IPS-18c (cell line): ENCODE measurements around the gene OR10A4.
"Not testable (repeated sequence)": the region's sequence is repeated elsewhere in the genome, so short reads cannot be mapped to it uniquely, and the experiment has no call there.

Experiments
- H3K4me3 ChIP-seq: 2 replicates; pipeline ENCODE4 v1.7.0; 2013; ENCODE audit warnings: low read depth, mild to moderate bottlenecking, low read length, moderate library complexity; ENCODE audit not compliant: insufficient read depth
- H3K9me3 ChIP-seq: one replicate; pipeline ENCODE4 v1.6.1; 2013; ENCODE audit warnings: mild to moderate bottlenecking, low read length, moderate library complexity; ENCODE audit not compliant: control insufficient read depth, insufficient read depth

OR10A4 gene

GRCh38 chr11:6876325-6876724, at the start of gene OR10A4:
Gene OR10A4 (plus strand): TSS chr11:6876625. CDS start chr11:6876648, 23 bp downstream.
- Histone ChIP-seq H3K4me3 (no peak within 1 kb of the TSS), H3K9me3 (no peaks in the 10 kb centered on the region)

GRCh38 chr11:6828103-6828502, 48.3 kb upstream of the OR10A4 start:
- no peaks in the 10 kb centered on the region for H3K9me3 ChIP-seq

GRCh38 chr11:6833356-6833755, 43.1 kb upstream of the OR10A4 start:
- Histone ChIP-seq H3K9me3 (no peaks in the 10 kb centered on the region), H3K4me3 (no peak overlapping the region)

More at GRCh38 chr11:6828103-6828502, 48.3 kb upstream of the OR10A4 start:
- no peak overlapping the region for H3K4me3 ChIP-seq

GRCh38 chr11:6834021-6834420, 42.4 kb upstream of the OR10A4 start:
- Histone ChIP-seq H3K9me3 (no peaks in the 10 kb centered on the region), H3K4me3 (no peak overlapping the region)

GRCh38 chr11:6841694-6842093, 34.7 kb upstream of the OR10A4 start:
- H3K9me3 ChIP-seq = no peaks in the 10 kb centered on the region
- H3K4me3 ChIP-seq = no peak overlapping the region

GRCh38 chr11:6843670-6844069, 32.8 kb upstream of the OR10A4 start:
- H3K9me3 ChIP-seq = no peaks in the 10 kb centered on the region
- H3K4me3 ChIP-seq = no peak overlapping the region

GRCh38 chr11:6844356-6844755, 32.1 kb upstream of the OR10A4 start:
- no peaks in the 10 kb centered on the region for H3K9me3 ChIP-seq
- H3K4me3 ChIP-seq = no peak overlapping the region

- Histone ChIP-seq H3K4me3 (no peak within 1 kb of the TSS), H3K9me3 (no peaks in the 10 kb centered on the region)
Observed at GRCh38 chr11:6845383-6845782, 31.0 kb upstream of the OR10A4 start, which contains the start of gene OR10A5. Gene OR10A5 (plus strand): TSS chr11:6845683. CDS start chr11:6845683, 0 bp downstream.

GRCh38 chr11:6850526-6850925, 25.9 kb upstream of the OR10A4 start:
- H3K9me3 ChIP-seq = no peaks in the 10 kb centered on the region
- H3K4me3 ChIP-seq = no peak overlapping the region

- not testable (repeated sequence) for H3K9me3 ChIP-seq, H3K4me3 ChIP-seq
Observed at GRCh38 chr11:6854801-6855200, 21.6 kb upstream of the OR10A4 start.

- Histone ChIP-seq H3K4me3 (no peak overlapping the region), H3K9me3 (no peaks in the 10 kb centered on the region)
Observed at GRCh38 chr11:6855971-6856541, 20.4 kb upstream of the OR10A4 start.

GRCh38 chr11:6856871-6857270, 19.6 kb upstream of the OR10A4 start:
- no peak overlapping the region for H3K4me3 ChIP-seq
- H3K9me3 ChIP-seq = no peaks in the 10 kb centered on the region

- no peaks in the 10 kb centered on the region for H3K9me3 ChIP-seq
Observed at GRCh38 chr11:6862961-6863360, 13.5 kb upstream of the OR10A4 start, which contains the start of gene OR10A2. Gene OR10A2 (plus strand): TSS chr11:6863057. CDS start chr11:6869755, 6,698 bp downstream.

GRCh38 chr11:6864438-6864837, 12.0 kb upstream of the OR10A4 start:
- Histone ChIP-seq H3K4me3 (no peak overlapping the region), H3K9me3 (no peaks in the 10 kb centered on the region)

More at GRCh38 chr11:6862961-6863360, 13.5 kb upstream of the OR10A4 start, which contains the start of gene OR10A2:
- H3K4me3 ChIP-seq = no peak within 1 kb of the TSS

- no peak overlapping the region for H3K4me3 ChIP-seq
- H3K9me3 ChIP-seq = no peaks in the 10 kb centered on the region
Observed at GRCh38 chr11:6871278-6871677, 5.1 kb upstream of the OR10A4 start.

GRCh38 chr11:6875761-6876160, 664 bp upstream of the OR10A4 start:
- H3K9me3 ChIP-seq = no peaks in the 10 kb centered on the region

GRCh38 chr11:6876914-6877313, 489 bp downstream of the OR10A4 start:
- no peaks in the 10 kb centered on the region for H3K9me3 ChIP-seq

More at GRCh38 chr11:6875761-6876160, 664 bp upstream of the OR10A4 start:
- H3K4me3 ChIP-seq = no peak overlapping the region

GRCh38 chr11:6882751-6883150, 6.3 kb downstream of the OR10A4 start:
- no peaks in the 10 kb centered on the region for H3K9me3 ChIP-seq

More at GRCh38 chr11:6876914-6877313, 489 bp downstream of the OR10A4 start:
- no peak overlapping the region for H3K4me3 ChIP-seq

GRCh38 chr11:6887711-6888110, 11.3 kb downstream of the OR10A4 start:
- not testable (repeated sequence) for H3K9me3 ChIP-seq, H3K4me3 ChIP-seq

More at GRCh38 chr11:6882751-6883150, 6.3 kb downstream of the OR10A4 start:
- no peak overlapping the region for H3K4me3 ChIP-seq
